GM12892 (cell line): ENCODE measurements around the gene SMYD3.

Source experiments
- POLR2A ChIP-seq: IDR thresholded peaks from 2 replicates; pipeline ENCODE4 v1.6.1; 2011; ENCODE audit warnings: low read depth, low read length, control low read depth
- POLR2AphosphoS5 ChIP-seq: IDR thresholded peaks from 2 replicates; pipeline ENCODE4 v1.6.1; 2011; ENCODE audit warnings: low read depth, low read length, control low read depth
- TAF1 ChIP-seq: IDR thresholded peaks from 2 replicates; pipeline ENCODE4 v1.6.1; 2011; ENCODE audit warnings: low read depth, mild to moderate bottlenecking, control low read depth, low read length, borderline replicate concordance

GRCh38 chr1:246219508-246220030 is 287.5 kb downstream of the SMYD3 start:
- TF ChIP-seq POLR2AphosphoS5, result no peak
- no peak for TF ChIP-seq POLR2A
- TF ChIP-seq TAF1, result no peak
